ENCODE results near the gene TSPAN6. TPM values are rescaled to one million over a fixed set of nuclear protein-coding genes. Genes with fewer than 3 reads are reported as not detected.

Gene TSPAN6
- polyA plus RNA-seq, 2 of the 4 experiments (the other 2 are of a cell fraction): 46.0 to 71.1 TPM

DNA sequence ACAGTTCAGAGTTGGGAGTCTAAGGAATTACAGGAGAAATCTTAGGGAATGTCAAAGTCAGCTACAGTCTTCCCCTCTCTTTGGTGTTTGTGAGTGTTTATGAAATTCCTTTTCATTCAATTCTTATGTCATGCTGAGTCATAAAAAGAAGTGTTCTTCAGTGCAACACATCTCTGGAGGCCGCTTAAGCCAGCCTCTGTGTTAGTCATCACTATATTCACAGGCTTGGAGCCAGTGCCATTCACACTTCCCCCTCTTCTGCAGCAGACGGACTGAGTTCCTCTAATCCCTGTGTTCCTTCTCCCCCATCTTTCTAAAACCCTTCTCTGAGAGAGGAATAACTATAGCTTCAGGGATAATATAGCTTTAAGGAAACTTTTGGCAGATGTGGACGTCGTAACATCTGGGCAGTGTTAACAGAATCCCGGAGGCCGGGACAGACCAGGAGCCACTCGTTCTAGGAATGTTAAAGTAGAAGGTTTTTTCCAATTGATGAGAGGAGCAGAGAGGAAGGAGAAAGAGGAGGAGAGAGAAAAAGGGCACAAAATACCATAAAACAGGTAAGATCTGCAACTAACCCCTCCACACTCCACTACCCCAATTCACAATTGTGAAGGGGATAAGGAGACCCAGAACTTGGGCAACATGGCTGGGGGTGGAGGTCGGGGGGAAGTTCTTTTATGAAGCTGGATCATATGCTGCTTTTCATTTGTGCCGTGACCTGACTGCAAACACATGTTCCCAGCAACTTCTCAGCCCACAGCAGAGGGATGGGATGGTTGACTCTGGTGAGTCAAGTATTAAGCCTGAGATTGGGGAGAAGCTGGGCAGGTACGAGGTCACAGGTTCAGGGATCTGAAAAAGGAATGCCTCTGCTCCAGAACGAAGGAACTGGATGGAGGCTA is 7.6 kb upstream of the TSPAN6 start, which contains the start of gene SRPX2:
Gene SRPX2, plus strand, starts transcription at position 244 of the 905 bp plus-strand sequence. CDS start 2,124 bp downstream, outside the sequence.
- ChIA-PET CTCF (interaction anchor here (0.9 to 2.7 kb wide), 4 partner anchors 10 to 125 kb away, joined by 3 to 9 read pairs (median 6); no protein-coding TSS in a partner anchor), POLR2A (interaction anchor here (1.0 kb wide), 1 partner anchor 17 kb away, joined by 3 read pairs; no protein-coding TSS in a partner anchor)
- Histone ChIP-seq H3K4me1 (peaks cover 63% of the 10 kb centered on the region), H3K4me2 (peak within 1 kb of the TSS; percentile 79), H3K9me3 (no peaks in the 10 kb centered on the region), H3K4me3 (peak within 1 kb of the TSS; percentile 28), H3K27ac (peak within 1 kb of the TSS; percentile 61 to 85)
- WGBS (ENCODE audit: missing lambda C conversion rate): 13% methylated on average over 11 of the region's 11 CpGs
- DNase-seq (ENCODE audit: low read depth in 1 of 2, low spot score in 1 of 2): peak; percentile 51 to 80
- ATAC-seq: peak; percentile 98 to 99
- TF ChIP-seq, protein P1, sequence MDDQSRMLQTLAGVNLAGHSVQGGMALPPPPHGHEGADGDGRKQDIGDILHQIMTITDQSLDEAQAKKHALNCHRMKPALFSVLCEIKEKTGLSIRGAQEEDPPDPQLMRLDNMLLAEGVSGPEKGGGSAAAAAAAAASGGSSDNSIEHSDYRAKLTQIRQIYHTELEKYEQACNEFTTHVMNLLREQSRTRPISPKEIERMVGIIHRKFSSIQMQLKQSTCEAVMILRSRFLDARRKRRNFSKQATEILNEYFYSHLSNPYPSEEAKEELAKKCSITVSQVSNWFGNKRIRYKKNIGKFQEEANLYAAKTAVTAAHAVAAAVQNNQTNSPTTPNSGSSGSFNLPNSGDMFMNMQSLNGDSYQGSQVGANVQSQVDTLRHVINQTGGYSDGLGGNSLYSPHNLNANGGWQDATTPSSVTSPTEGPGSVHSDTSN (IDR thresholded peaks at IDR 0.05): no peak
- TF ChIP-seq ZSCAN20 (CRISPR knock-in tag; IDR thresholded peaks at IDR 0.05): no peak
- peak in 1 of 2 experiments; percentile 48; a peak in 1 of 4 replicates for TF ChIP-seq CEBPB (IDR thresholded peaks at IDR 0.05)
- TF ChIP-seq NFE2L2 (conservative IDR thresholded peaks at IDR 0.05; ENCODE audit: low read length): 0 out of 2 replicates have a peak, but pooled peaks have one; percentile 6
- peak; percentile 68 for TF ChIP-seq JUNB (IDR thresholded peaks at IDR 0.05)
- no peak for TF ChIP-seq FOSB (CRISPR knock-in tag; IDR thresholded peaks at IDR 0.05)
- no peak for TF ChIP-seq PHF8 (IDR thresholded peaks at IDR 0.05; ENCODE audit: borderline replicate concordance, low read depth)
- TF ChIP-seq, protein P2, sequence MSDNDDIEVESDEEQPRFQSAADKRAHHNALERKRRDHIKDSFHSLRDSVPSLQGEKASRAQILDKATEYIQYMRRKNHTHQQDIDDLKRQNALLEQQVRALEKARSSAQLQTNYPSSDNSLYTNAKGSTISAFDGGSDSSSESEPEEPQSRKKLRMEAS (IDR thresholded peaks at IDR 0.05): peak; percentile 9; the same call in 1 of the 2 replicates
- TF ChIP-seq, protein P3, sequence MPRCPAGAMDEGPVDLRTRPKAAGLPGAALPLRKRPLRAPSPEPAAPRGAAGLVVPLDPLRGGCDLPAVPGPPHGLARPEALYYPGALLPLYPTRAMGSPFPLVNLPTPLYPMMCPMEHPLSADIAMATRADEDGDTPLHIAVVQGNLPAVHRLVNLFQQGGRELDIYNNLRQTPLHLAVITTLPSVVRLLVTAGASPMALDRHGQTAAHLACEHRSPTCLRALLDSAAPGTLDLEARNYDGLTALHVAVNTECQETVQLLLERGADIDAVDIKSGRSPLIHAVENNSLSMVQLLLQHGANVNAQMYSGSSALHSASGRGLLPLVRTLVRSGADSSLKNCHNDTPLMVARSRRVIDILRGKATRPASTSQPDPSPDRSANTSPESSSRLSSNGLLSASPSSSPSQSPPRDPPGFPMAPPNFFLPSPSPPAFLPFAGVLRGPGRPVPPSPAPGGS (IDR thresholded peaks at IDR 0.05): no peak
- TF ChIP-seq, protein P4, sequence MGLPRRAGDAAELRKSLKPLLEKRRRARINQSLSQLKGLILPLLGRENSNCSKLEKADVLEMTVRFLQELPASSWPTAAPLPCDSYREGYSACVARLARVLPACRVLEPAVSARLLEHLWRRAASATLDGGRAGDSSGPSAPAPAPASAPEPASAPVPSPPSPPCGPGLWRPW (IDR thresholded peaks at IDR 0.05): no peak
- TF ChIP-seq MAFK (IDR thresholded peaks at IDR 0.05; ENCODE audit: partially characterized antibody): peak; percentile 79
- TF ChIP-seq JUN (IDR thresholded peaks at IDR 0.05): peak in 1 of 2 experiments; percentile 17; a peak in 1 of 5 replicates
- TF ChIP-seq NPAS2 (CRISPR knock-in tag; IDR thresholded peaks at IDR 0.05; ENCODE audit: borderline replicate concordance): no peak
- TF ChIP-seq HOXA7 (CRISPR knock-in tag; IDR thresholded peaks at IDR 0.05): no peak
- TF ChIP-seq BHLHE40 (IDR thresholded peaks at IDR 0.05; ENCODE audit: low read depth, low read length): no peak
- no peak for TF ChIP-seq NR3C1 (IDR thresholded peaks at IDR 0.05)
- peak; percentile 64 for TF ChIP-seq FOSL2 (IDR thresholded peaks at IDR 0.05)
- TF ChIP-seq FOSL2 (CRISPR knock-in tag; IDR thresholded peaks at IDR 0.05): peak; percentile 91
- no peak for FAIRE-seq

DNA sequence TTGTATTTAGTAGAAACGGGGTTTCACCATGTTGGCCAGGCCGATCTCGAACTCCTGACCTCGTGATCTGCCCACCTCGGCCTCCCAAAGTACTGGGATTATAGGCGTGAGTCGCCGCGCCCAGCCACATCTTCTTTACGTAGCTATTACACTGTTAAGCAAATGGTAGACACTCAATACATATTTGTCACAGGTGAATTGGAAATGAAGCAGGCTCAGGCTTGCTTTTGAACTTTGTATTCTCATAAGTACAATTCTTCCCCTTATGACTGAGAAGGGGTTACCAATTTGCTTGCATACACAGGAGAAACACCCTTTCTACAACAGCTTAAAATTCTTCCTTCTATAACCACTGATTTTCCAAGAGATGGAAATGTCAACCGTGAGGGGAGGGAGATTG is 6.6 kb upstream of the TSPAN6 start:
- ChIA-PET POLR2A (no interaction called here), CTCF (interaction anchor here (0.9 to 1.4 kb wide), 2 partner anchors 28 kb away, joined by 3 to 5 read pairs; no protein-coding TSS in a partner anchor)
- TF ChIP-seq RFX5 (IDR thresholded peaks at IDR 0.05): no peak
- TF ChIP-seq MAFK (IDR thresholded peaks at IDR 0.05; ENCODE audit: partially characterized antibody): no peak
- no peak for TF ChIP-seq TP53 (CRISPR knock-in tag; IDR thresholded peaks at IDR 0.05)
- no peak for TF ChIP-seq ZC3H11A (IDR thresholded peaks at IDR 0.05)
- no peak for TF ChIP-seq NPAS2 (CRISPR knock-in tag; IDR thresholded peaks at IDR 0.05; ENCODE audit: borderline replicate concordance)
- no peak for TF ChIP-seq CEBPB (IDR thresholded peaks at IDR 0.05)
- TF ChIP-seq, protein P5, sequence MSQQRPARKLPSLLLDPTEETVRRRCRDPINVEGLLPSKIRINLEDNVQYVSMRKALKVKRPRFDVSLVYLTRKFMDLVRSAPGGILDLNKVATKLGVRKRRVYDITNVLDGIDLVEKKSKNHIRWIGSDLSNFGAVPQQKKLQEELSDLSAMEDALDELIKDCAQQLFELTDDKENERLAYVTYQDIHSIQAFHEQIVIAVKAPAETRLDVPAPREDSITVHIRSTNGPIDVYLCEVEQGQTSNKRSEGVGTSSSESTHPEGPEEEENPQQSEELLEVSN (IDR thresholded peaks at IDR 0.05; ENCODE audit: borderline replicate concordance, low read depth): no peak
- Histone ChIP-seq H3K4me2 (peak overlapping the region; percentile 79), H3K27ac (peak overlapping the region; percentile 61 to 75; a peak in 5 of 6 replicates), H3K9me3 (no peaks in the 10 kb centered on the region), H3K4me1 (peaks cover 53% of the 10 kb centered on the region), H3K4me3 (no peak overlapping the region)
- 94% methylated on average over 11 of the region's 11 CpGs for WGBS (ENCODE audit: missing lambda C conversion rate)
- no peak for ATAC-seq
- no peak for FAIRE-seq
- DNase-seq (ENCODE audit: low read depth in 1 of 2, low spot score in 1 of 2): no peak

Data from A549 (cell line).